ENCODE results near the gene ZNF554.
A peak's percentile ranks its signal among the peaks of the same experiment; 100 is the strongest.
"Not testable (repeated sequence)": the region's sequence is repeated elsewhere in the genome, so short reads cannot be mapped to it uniquely, and the experiment has no call there.

Gene ZNF554

GRCh38 chr19:2816641-2817040 lies 3.0 kb upstream of the ZNF554 start:
- Histone ChIP-seq H3K4ac (ENCODE audit: low read depth, low read length) (no peak overlapping the region), H2BK120ac (ENCODE audit: low read depth, low read length) (no peak overlapping the region), H3K27me3 (ENCODE audit: insufficient read depth, low read length, poor library complexity) (no peaks in the 10 kb centered on the region), H2BK15ac (replicated peaks; ENCODE audit: low read depth) (no peak overlapping the region), H3K9ac (ENCODE audit: low read length) (no peak overlapping the region), H3K23ac (ENCODE audit: low read length) (no peak overlapping the region), H3K27ac (ENCODE audit: low read depth, low read length) (no peak overlapping the region), H3K4me2 (ENCODE audit: low read length) (no peak overlapping the region), H3K18ac (ENCODE audit: low read length) (no peak overlapping the region), H3K79me2 (ENCODE audit: control insufficient read depth, insufficient read depth, low read length) (no peaks in the 10 kb centered on the region), H4K8ac (ENCODE audit: low read depth, low read length) (no peak overlapping the region), H3K79me1 (ENCODE audit: low read length) (no peaks in the 10 kb centered on the region), H3K4me1 (ENCODE audit: control insufficient read depth, low read depth, low read length) (no peaks in the 10 kb centered on the region), H4K5ac (ENCODE audit: low read length) (no peak overlapping the region), H3K56ac (ENCODE audit: low read length) (no peak overlapping the region), H2AK5ac (ENCODE audit: low read length) (no peak overlapping the region), H3K36me3 (ENCODE audit: control insufficient read depth, insufficient read depth, low read length) (peaks cover 1% of the 10 kb centered on the region), H2BK5ac (ENCODE audit: low read length) (no peak overlapping the region), H3K4me3 (ENCODE audit: low read length) (no peak overlapping the region)
- DNase-seq, result no peak
- no CpG with 5 or more reads among the region's 16 CpGs for WGBS (ENCODE audit: extremely low coverage, insufficient coverage, low lambda C conversion rate)

GRCh38 chr19:2817237-2817829 lies 2.3 kb upstream of the ZNF554 start:
- H2BK120ac ChIP-seq (ENCODE audit: low read depth, low read length); H3K4me3 ChIP-seq (ENCODE audit: low read length); H4K8ac ChIP-seq (ENCODE audit: low read depth, low read length); H2AK5ac ChIP-seq (ENCODE audit: low read length); H3K9ac ChIP-seq (ENCODE audit: low read length); H2BK5ac ChIP-seq (ENCODE audit: low read length); H3K79me2 ChIP-seq (ENCODE audit: control insufficient read depth, insufficient read depth, low read length); H2BK15ac ChIP-seq (replicated peaks; ENCODE audit: low read depth); H3K4me2 ChIP-seq (ENCODE audit: low read length); H3K4ac ChIP-seq (ENCODE audit: low read depth, low read length); H4K5ac ChIP-seq (ENCODE audit: low read length); H3K18ac ChIP-seq (ENCODE audit: low read length); H3K23ac ChIP-seq (ENCODE audit: low read length); H3K27me3 ChIP-seq (ENCODE audit: insufficient read depth, low read length, poor library complexity); H3K36me3 ChIP-seq (ENCODE audit: control insufficient read depth, insufficient read depth, low read length); H3K56ac ChIP-seq (ENCODE audit: low read length); H3K79me1 ChIP-seq (ENCODE audit: low read length); H3K4me1 ChIP-seq (ENCODE audit: control insufficient read depth, low read depth, low read length): not testable (repeated sequence)
- no CpG with 5 or more reads among the region's 22 CpGs for WGBS (ENCODE audit: extremely low coverage, insufficient coverage, low lambda C conversion rate)
- DNase-seq, result peak; percentile 28
- peak overlapping the region; percentile 41 for H3K27ac ChIP-seq (ENCODE audit: low read depth, low read length)

GRCh38 chr19:2820112-2820702 lies 539 bp downstream of the ZNF554 start:
- peak overlapping the region; percentile 82 for H3K4me2 ChIP-seq (ENCODE audit: low read length)
- H2BK5ac ChIP-seq (ENCODE audit: low read length), result no peak overlapping the region
- H3K4me1 ChIP-seq (ENCODE audit: control insufficient read depth, low read depth, low read length), result no peaks in the 10 kb centered on the region
- no peak overlapping the region for H3K27ac ChIP-seq (ENCODE audit: low read depth, low read length)
- H3K36me3 ChIP-seq (ENCODE audit: control insufficient read depth, insufficient read depth, low read length), result no peaks in the 10 kb centered on the region
- H2BK15ac ChIP-seq (replicated peaks; ENCODE audit: low read depth), result no peak overlapping the region
- peak overlapping the region; percentile 91 for H3K56ac ChIP-seq (ENCODE audit: low read length)
- peak overlapping the region; percentile 1 for H3K23ac ChIP-seq (ENCODE audit: low read length)
- H3K79me1 ChIP-seq (ENCODE audit: low read length), result no peaks in the 10 kb centered on the region
- H3K4me3 ChIP-seq (ENCODE audit: low read length), result peak overlapping the region; percentile 74
- peak overlapping the region; percentile 18 for H3K4ac ChIP-seq (ENCODE audit: low read depth, low read length)
- no peak overlapping the region for H2BK120ac ChIP-seq (ENCODE audit: low read depth, low read length)
- no CpG with 5 or more reads among the region's 36 CpGs for WGBS (ENCODE audit: extremely low coverage, insufficient coverage, low lambda C conversion rate)
- H4K8ac ChIP-seq (ENCODE audit: low read depth, low read length), result no peak overlapping the region
- H3K18ac ChIP-seq (ENCODE audit: low read length), result peak overlapping the region; percentile 54
- H3K79me2 ChIP-seq (ENCODE audit: control insufficient read depth, insufficient read depth, low read length), result no peaks in the 10 kb centered on the region
- peak; percentile 47 for DNase-seq
- H3K27me3 ChIP-seq (ENCODE audit: insufficient read depth, low read length, poor library complexity), result no peaks in the 10 kb centered on the region
- H4K5ac ChIP-seq (ENCODE audit: low read length), result no peak overlapping the region
- H2AK5ac ChIP-seq (ENCODE audit: low read length), result no peak overlapping the region
- H3K9ac ChIP-seq (ENCODE audit: low read length), result peak overlapping the region; percentile 94

- no peak overlapping the region for H2BK5ac ChIP-seq (ENCODE audit: low read length)
- no CpG with 5 or more reads among the region's 5 CpGs for WGBS (ENCODE audit: extremely low coverage, insufficient coverage, low lambda C conversion rate)
- H2BK15ac ChIP-seq (replicated peaks; ENCODE audit: low read depth), result no peak overlapping the region
- H3K27ac ChIP-seq (ENCODE audit: low read depth, low read length), result no peak overlapping the region
- H4K8ac ChIP-seq (ENCODE audit: low read depth, low read length), result no peak overlapping the region
- H2BK120ac ChIP-seq (ENCODE audit: low read depth, low read length), result no peak overlapping the region
- H3K4ac ChIP-seq (ENCODE audit: low read depth, low read length), result no peak overlapping the region
- H3K23ac ChIP-seq (ENCODE audit: low read length), result no peak overlapping the region
- H3K9ac ChIP-seq (ENCODE audit: low read length), result no peak overlapping the region
- no peak for DNase-seq
- H3K56ac ChIP-seq (ENCODE audit: low read length), result no peak overlapping the region
- H3K79me2 ChIP-seq (ENCODE audit: control insufficient read depth, insufficient read depth, low read length), result no peaks in the 10 kb centered on the region
- no peak overlapping the region for H3K4me3 ChIP-seq (ENCODE audit: low read length)
- H2AK5ac ChIP-seq (ENCODE audit: low read length), result no peak overlapping the region
- no peaks in the 10 kb centered on the region for H3K79me1 ChIP-seq (ENCODE audit: low read length)
- no peak overlapping the region for H4K5ac ChIP-seq (ENCODE audit: low read length)
- no peaks in the 10 kb centered on the region for H3K27me3 ChIP-seq (ENCODE audit: insufficient read depth, low read length, poor library complexity)
- no peaks in the 10 kb centered on the region for H3K36me3 ChIP-seq (ENCODE audit: control insufficient read depth, insufficient read depth, low read length)
- no peak overlapping the region for H3K18ac ChIP-seq (ENCODE audit: low read length)
- H3K4me2 ChIP-seq (ENCODE audit: low read length), result no peak overlapping the region
- H3K4me1 ChIP-seq (ENCODE audit: control insufficient read depth, low read depth, low read length), result no peaks in the 10 kb centered on the region
Measured at GRCh38 chr19:2822846-2823245, 3.2 kb downstream of the ZNF554 start.

DNA sequence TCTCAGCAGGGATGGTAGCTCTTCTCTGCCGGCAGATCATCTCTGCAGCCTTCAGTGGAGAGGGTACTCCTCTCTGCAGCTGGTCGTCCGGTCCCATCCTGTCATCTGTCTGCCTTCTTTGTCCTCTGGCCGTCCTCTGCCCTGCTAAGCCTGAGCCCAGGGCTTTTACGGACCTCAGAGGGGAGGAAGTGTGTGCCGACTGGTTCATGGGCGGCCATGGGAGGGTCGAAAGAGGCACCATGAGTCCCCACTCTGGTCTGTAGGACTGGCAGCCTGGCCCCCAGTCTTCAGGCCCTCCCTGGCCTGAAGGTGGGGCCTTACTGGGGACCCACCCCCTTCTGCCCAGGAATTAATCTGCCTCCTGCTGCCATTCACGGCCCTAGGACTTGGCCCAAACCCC lies 4.0 kb downstream of the ZNF554 start:
- H3K4me1 ChIP-seq (ENCODE audit: control insufficient read depth, low read depth, low read length), result no peaks in the 10 kb centered on the region
- no peak overlapping the region for H3K27ac ChIP-seq (ENCODE audit: low read depth, low read length)
- H4K5ac ChIP-seq (ENCODE audit: low read length), result no peak overlapping the region
- H3K27me3 ChIP-seq (ENCODE audit: insufficient read depth, low read length, poor library complexity), result no peaks in the 10 kb centered on the region
- H2AK5ac ChIP-seq (ENCODE audit: low read length), result no peak overlapping the region
- H2BK5ac ChIP-seq (ENCODE audit: low read length), result no peak overlapping the region
- H3K79me1 ChIP-seq (ENCODE audit: low read length), result no peaks in the 10 kb centered on the region
- H3K18ac ChIP-seq (ENCODE audit: low read length), result no peak overlapping the region
- DNase-seq, result no peak
- WGBS (ENCODE audit: extremely low coverage, insufficient coverage, low lambda C conversion rate), result no CpG with 5 or more reads among the region's 9 CpGs
- H3K4me2 ChIP-seq (ENCODE audit: low read length), result no peak overlapping the region
- no peak overlapping the region for H3K4me3 ChIP-seq (ENCODE audit: low read length)
- H3K9ac ChIP-seq (ENCODE audit: low read length), result no peak overlapping the region
- no peak overlapping the region for H3K23ac ChIP-seq (ENCODE audit: low read length)
- H2BK15ac ChIP-seq (replicated peaks; ENCODE audit: low read depth), result no peak overlapping the region
- no peak overlapping the region for H4K8ac ChIP-seq (ENCODE audit: low read depth, low read length)
- no peak overlapping the region for H3K56ac ChIP-seq (ENCODE audit: low read length)
- no peak overlapping the region for H3K4ac ChIP-seq (ENCODE audit: low read depth, low read length)
- H3K36me3 ChIP-seq (ENCODE audit: control insufficient read depth, insufficient read depth, low read length), result no peaks in the 10 kb centered on the region
- no peaks in the 10 kb centered on the region for H3K79me2 ChIP-seq (ENCODE audit: control insufficient read depth, insufficient read depth, low read length)
- no peak overlapping the region for H2BK120ac ChIP-seq (ENCODE audit: low read depth, low read length)

DNA sequence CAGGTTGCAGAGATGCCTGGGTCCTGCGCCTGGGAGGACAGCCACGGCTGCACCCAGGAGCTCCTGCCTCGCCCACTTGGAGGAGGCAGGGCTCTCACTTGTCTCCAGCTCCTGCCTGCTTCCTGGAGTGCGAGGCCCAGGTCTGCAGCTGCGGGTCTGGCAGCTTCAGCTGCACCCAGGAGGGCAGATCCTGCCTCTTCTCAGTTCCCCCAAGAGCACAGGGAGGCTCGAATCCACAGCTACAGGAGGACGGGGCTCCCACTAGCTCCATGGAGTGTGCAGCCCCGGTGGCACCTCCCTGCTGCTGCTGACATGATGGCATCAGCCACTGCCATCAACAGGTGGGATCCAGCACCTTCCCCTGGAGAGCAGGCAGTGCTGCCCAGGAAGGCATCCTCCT lies 4.5 kb downstream of the ZNF554 start:
- Histone ChIP-seq H3K18ac (ENCODE audit: low read length) (no peak overlapping the region), H4K8ac (ENCODE audit: low read depth, low read length) (no peak overlapping the region), H3K27me3 (ENCODE audit: insufficient read depth, low read length, poor library complexity) (no peaks in the 10 kb centered on the region), H3K4me3 (ENCODE audit: low read length) (no peak overlapping the region), H3K36me3 (ENCODE audit: control insufficient read depth, insufficient read depth, low read length) (no peaks in the 10 kb centered on the region), H3K79me1 (ENCODE audit: low read length) (no peaks in the 10 kb centered on the region), H2BK5ac (ENCODE audit: low read length) (no peak overlapping the region), H3K79me2 (ENCODE audit: control insufficient read depth, insufficient read depth, low read length) (no peaks in the 10 kb centered on the region), H2BK120ac (ENCODE audit: low read depth, low read length) (no peak overlapping the region), H3K4ac (ENCODE audit: low read depth, low read length) (no peak overlapping the region), H3K27ac (ENCODE audit: low read depth, low read length) (no peak overlapping the region), H2AK5ac (ENCODE audit: low read length) (no peak overlapping the region), H3K4me2 (ENCODE audit: low read length) (no peak overlapping the region), H3K56ac (ENCODE audit: low read length) (no peak overlapping the region), H3K23ac (ENCODE audit: low read length) (no peak overlapping the region), H3K4me1 (ENCODE audit: control insufficient read depth, low read depth, low read length) (no peaks in the 10 kb centered on the region), H4K5ac (ENCODE audit: low read length) (no peak overlapping the region), H3K9ac (ENCODE audit: low read length) (no peak overlapping the region), H2BK15ac (replicated peaks; ENCODE audit: low read depth) (no peak overlapping the region)
- WGBS (ENCODE audit: extremely low coverage, insufficient coverage, low lambda C conversion rate), result no CpG with 5 or more reads among the region's 8 CpGs
- no peak for DNase-seq
